Activated T-helper 2 cell treated with anti-CD3 and anti-CD28 coated beads, Interferon-gamma antibody, Interleukin-2, Interleukin-4, amounts not matched to agents 10 μg/mL and 5 μg/mL and 100 μg/mL, durations not matched to agents 14 hours and 24 hours and 36 hours (primary cell): ENCODE results near the gene NIM1K. TPM values are rescaled to one million over a fixed set of nuclear protein-coding genes. Genes with fewer than 3 reads are reported as not detected.
A peak's percentile ranks its signal among the peaks of the same experiment; 100 is the strongest.

ENCODE experiments used
- DNase-seq: peaks from one replicate; pipeline ENCODE4 v3.0.0; 2021; ENCODE audit warnings: low spot score
- H3K27ac Mint-ChIP-seq: one replicate; pipeline ENCODE4 v1.8.0; 2021; ENCODE audit warnings: mixed read lengths
- H3K27me3 Mint-ChIP-seq: one replicate; pipeline ENCODE4 v1.8.0; 2021; ENCODE audit warnings: low read depth, mixed read lengths
- H3K36me3 Mint-ChIP-seq: one replicate; pipeline ENCODE4 v1.8.0; 2021; ENCODE audit warnings: low read depth, mixed read lengths
- H3K4me1 Mint-ChIP-seq: one replicate; pipeline ENCODE4 v1.8.0; 2021; ENCODE audit warnings: low read depth, mixed read lengths
- H3K4me3 Mint-ChIP-seq: one replicate; pipeline ENCODE4 v1.8.0; 2021; ENCODE audit warnings: low read depth, mild to moderate bottlenecking, moderate library complexity, mixed read lengths
- H3K9me3 Mint-ChIP-seq: one replicate; pipeline ENCODE4 v1.8.0; 2021; ENCODE audit warnings: mixed read lengths
- intact Hi-C: fragments of 100-400 bp; cut with micrococcal nuclease; formaldehyde crosslinking; loops from one replicate; pipeline ENCODE4 v1.15.1; 2023
- total RNA-seq: library from RNA; stranded (reverse); gene quantifications from 2 replicates; pipeline ENCODE4 v1.2.3, GENCODE V29; 2022

Gene NIM1K
- total RNA-seq, 1 donor from 2014 or later, result 1.1 TPM

DNA sequence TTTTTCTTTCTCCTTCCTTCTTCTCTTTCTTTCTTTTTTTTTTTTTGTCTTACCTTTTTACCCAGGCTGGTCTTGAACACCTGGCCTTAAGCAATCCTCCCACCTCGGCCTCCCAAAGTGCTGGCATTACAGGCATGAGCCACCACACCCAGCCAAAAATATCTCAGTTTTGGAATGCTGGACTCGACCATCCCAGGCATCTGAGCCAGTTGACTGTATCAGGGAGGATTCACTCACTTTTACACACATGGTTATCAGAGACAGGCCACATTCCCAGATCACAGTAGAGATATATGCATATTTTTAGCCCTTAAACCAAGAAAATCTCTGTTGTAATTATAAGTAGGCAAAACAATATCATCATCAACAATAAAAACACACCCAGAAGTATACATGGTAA lies 21.9 kb downstream of the NIM1K start:
- intact Hi-C loops, result no loop called here
- Mint-ChIP-seq H3K36me3 (no peaks in the 10 kb centered on the region), H3K4me1 (no peaks in the 10 kb centered on the region), H3K27ac (no peak overlapping the region), H3K27me3 (peaks cover 24% of the 10 kb centered on the region), H3K4me3 (no peak overlapping the region), H3K9me3 (peaks cover 8% of the 10 kb centered on the region)
- no peak for DNase-seq

- H3K27me3 Mint-ChIP-seq, result peaks cover 21% of the 10 kb centered on the region
- H3K4me3 Mint-ChIP-seq, result no peak overlapping the region
- no peaks in the 10 kb centered on the region for H3K4me1 Mint-ChIP-seq
- H3K27ac Mint-ChIP-seq, result no peak overlapping the region
- H3K36me3 Mint-ChIP-seq, result no peaks in the 10 kb centered on the region
- DNase-seq, result no peak
- intact Hi-C loops, result no loop called here
- peaks cover 8% of the 10 kb centered on the region for H3K9me3 Mint-ChIP-seq
These were observed 23.1 kb downstream of the NIM1K start for GRCh38 chr5:43215073-43215631.

DNA sequence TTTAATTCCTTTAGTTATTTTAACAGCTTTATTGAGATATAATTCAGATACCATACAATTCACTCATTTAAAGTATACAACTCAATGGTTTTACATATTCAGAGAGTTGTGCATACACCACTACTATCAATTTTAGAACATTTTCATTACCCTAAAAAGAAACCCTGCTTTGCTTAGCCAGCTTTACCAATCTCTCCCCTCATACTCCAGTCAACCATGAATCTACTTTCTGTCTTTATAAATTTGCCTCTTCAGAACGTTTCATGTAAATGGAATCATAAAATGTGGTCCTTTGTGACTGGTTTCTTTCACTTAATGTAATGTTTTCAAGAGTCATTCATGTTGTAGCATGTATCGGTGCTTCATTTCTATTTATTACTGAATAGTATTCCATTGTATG lies 24.9 kb downstream of the NIM1K start:
- peaks cover 10% of the 10 kb centered on the region for H3K27me3 Mint-ChIP-seq
- intact Hi-C loops, result no loop called here
- no peaks in the 10 kb centered on the region for H3K4me1 Mint-ChIP-seq
- no peak overlapping the region for H3K4me3 Mint-ChIP-seq
- peaks cover 8% of the 10 kb centered on the region for H3K9me3 Mint-ChIP-seq
- no peak overlapping the region for H3K27ac Mint-ChIP-seq
- no peaks in the 10 kb centered on the region for H3K36me3 Mint-ChIP-seq
- no peak for DNase-seq

GRCh38 chr5:43219120-43219519 lies 27.1 kb downstream of the NIM1K start:
- no peak overlapping the region for H3K4me3 Mint-ChIP-seq
- peaks cover 8% of the 10 kb centered on the region for H3K9me3 Mint-ChIP-seq
- no peak for DNase-seq
- peaks cover 6% of the 10 kb centered on the region for H3K27me3 Mint-ChIP-seq
- no peaks in the 10 kb centered on the region for H3K4me1 Mint-ChIP-seq
- no peak overlapping the region for H3K27ac Mint-ChIP-seq
- no peaks in the 10 kb centered on the region for H3K36me3 Mint-ChIP-seq
- intact Hi-C loops, result no loop called here

- Mint-ChIP-seq H3K4me1 (no peaks in the 10 kb centered on the region), H3K27ac (no peak overlapping the region), H3K27me3 (peaks cover 3% of the 10 kb centered on the region), H3K9me3 (peaks cover 8% of the 10 kb centered on the region), H3K36me3 (no peaks in the 10 kb centered on the region), H3K4me3 (no peak overlapping the region)
- no peak for DNase-seq
- intact Hi-C loops, result no loop called here
These were observed 29.5 kb downstream of the NIM1K start for GRCh38 chr5:43221502-43221901.

DNA sequence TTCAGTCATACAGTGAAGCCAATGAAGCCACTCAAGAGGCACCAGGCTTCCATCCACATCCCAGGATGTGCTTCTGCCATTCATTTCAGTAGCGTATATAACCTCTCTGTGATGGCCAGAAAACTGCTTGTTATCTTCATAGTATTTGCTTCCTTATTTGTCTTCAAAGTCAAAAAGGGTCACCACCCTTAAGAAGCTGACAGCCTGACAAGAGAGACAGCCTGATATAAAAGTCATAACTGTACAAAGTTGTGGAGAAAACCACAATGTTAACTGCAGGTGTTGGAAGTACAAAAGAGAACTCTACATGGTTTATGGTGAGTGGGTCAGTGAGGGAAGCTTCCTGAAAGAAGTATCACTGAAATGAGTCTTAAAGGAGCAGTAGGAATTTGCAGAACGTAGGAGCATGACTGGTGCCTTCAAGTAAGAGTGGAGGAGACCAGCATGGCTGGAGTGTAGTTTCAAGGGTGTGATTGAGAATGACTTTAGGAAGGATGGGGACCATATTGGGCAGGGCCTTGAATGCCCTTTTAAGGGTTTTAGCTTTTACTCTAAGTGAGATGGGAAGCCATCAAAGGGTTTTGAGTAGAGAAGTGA lies 33.7 kb downstream of the NIM1K start:
- Mint-ChIP-seq H3K27ac (no peak overlapping the region), H3K9me3 (no peaks in the 10 kb centered on the region), H3K36me3 (no peaks in the 10 kb centered on the region), H3K4me3 (no peak overlapping the region), H3K27me3 (no peaks in the 10 kb centered on the region), H3K4me1 (no peaks in the 10 kb centered on the region)
- intact Hi-C loops, result no loop called here
- no peak for DNase-seq

- intact Hi-C loops, result no loop called here
- DNase-seq, result no peak
- Mint-ChIP-seq H3K9me3 (no peaks in the 10 kb centered on the region), H3K27ac (no peak overlapping the region), H3K36me3 (no peaks in the 10 kb centered on the region), H3K4me3 (no peak overlapping the region), H3K4me1 (peaks cover 5% of the 10 kb centered on the region), H3K27me3 (no peaks in the 10 kb centered on the region)
These were observed 35.6 kb downstream of the NIM1K start for GRCh38 chr5:43227655-43228054.

- no peak for DNase-seq
- Mint-ChIP-seq H3K36me3 (no peaks in the 10 kb centered on the region), H3K4me3 (no peak overlapping the region), H3K4me1 (peaks cover 22% of the 10 kb centered on the region), H3K27me3 (no peaks in the 10 kb centered on the region), H3K9me3 (no peaks in the 10 kb centered on the region), H3K27ac (no peak overlapping the region)
- intact Hi-C loops, result loop anchor here (5.0 kb wide), 2 partner anchors 123 to 157 kb away; no protein-coding TSS in a partner anchor
These were observed 38.7 kb downstream of the NIM1K start for GRCh38 chr5:43230707-43231106.

DNA sequence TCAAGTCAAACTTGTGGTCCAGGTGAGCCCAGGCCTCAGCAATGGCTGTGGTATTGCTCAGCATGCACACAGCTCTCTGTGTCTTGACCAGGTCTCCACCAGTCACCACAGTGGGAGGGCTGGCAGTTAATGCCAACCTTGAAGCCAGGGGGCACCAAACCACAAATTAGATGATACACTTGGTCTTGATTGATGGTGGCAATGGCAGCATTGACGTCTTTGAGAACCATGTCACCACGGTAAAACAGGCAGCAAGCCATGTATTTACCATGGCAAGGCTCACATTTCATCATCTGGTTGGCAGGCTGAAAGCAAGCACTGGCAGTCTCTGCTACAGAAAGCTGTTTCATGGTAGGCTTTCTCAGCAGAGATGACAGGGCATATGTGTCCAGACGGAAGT lies 40.0 kb downstream of the NIM1K start:
- no peak overlapping the region for H3K4me3 Mint-ChIP-seq
- no peaks in the 10 kb centered on the region for H3K27me3 Mint-ChIP-seq
- intact Hi-C loops, result loop anchor here (5.0 kb wide), 2 partner anchors 125 to 155 kb away; no protein-coding TSS in a partner anchor
- peaks cover 27% of the 10 kb centered on the region for H3K4me1 Mint-ChIP-seq
- H3K9me3 Mint-ChIP-seq, result no peaks in the 10 kb centered on the region
- no peak for DNase-seq
- no peak overlapping the region for H3K27ac Mint-ChIP-seq
- no peaks in the 10 kb centered on the region for H3K36me3 Mint-ChIP-seq

GRCh38 chr5:43232943-43233833 lies 41.2 kb downstream of the NIM1K start:
- H3K4me1 Mint-ChIP-seq, result peaks cover 27% of the 10 kb centered on the region
- no peak for DNase-seq
- peak overlapping the region; percentile 3 for H3K27ac Mint-ChIP-seq
- no peaks in the 10 kb centered on the region for H3K27me3 Mint-ChIP-seq
- intact Hi-C loops, result loop anchor here (5.0 kb wide), 2 partner anchors 126 to 154 kb away; no protein-coding TSS in a partner anchor
- H3K4me3 Mint-ChIP-seq, result no peak overlapping the region
- H3K36me3 Mint-ChIP-seq, result no peaks in the 10 kb centered on the region
- no peaks in the 10 kb centered on the region for H3K9me3 Mint-ChIP-seq

DNA sequence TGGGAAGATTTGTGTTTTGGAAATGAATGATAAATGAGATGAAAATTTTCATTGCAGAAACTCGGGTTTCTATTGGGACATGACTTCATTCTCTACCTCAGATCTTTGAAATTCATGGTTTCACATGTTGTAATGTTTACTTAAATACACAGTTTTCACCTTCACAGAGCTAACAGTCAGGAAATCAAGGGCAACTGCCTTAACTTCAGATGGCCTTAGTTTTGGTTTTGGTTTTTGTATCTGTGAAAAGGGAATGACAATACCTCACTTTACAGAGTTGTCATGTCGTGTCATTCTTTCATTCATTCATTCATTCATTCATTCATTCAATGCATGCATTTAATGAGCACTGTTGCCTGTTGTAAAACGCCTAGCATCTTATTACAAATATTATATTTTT lies 41.9 kb downstream of the NIM1K start:
- Mint-ChIP-seq H3K27me3 (no peaks in the 10 kb centered on the region), H3K4me1 (peaks cover 31% of the 10 kb centered on the region), H3K4me3 (no peak overlapping the region), H3K9me3 (no peaks in the 10 kb centered on the region), H3K36me3 (no peaks in the 10 kb centered on the region), H3K27ac (peak overlapping the region; percentile 3)
- DNase-seq, result no peak
- intact Hi-C loops, result loop anchor here (5.0 kb wide), 2 partner anchors 127 to 153 kb away; no protein-coding TSS in a partner anchor

- Mint-ChIP-seq H3K4me3 (no peak overlapping the region), H3K27me3 (peaks cover 2% of the 10 kb centered on the region), H3K9me3 (no peaks in the 10 kb centered on the region), H3K4me1 (peaks cover 33% of the 10 kb centered on the region), H3K27ac (no peak overlapping the region), H3K36me3 (no peaks in the 10 kb centered on the region)
- DNase-seq, result no peak
- intact Hi-C loops, result no loop called here
These were observed 44.8 kb downstream of the NIM1K start for GRCh38 chr5:43236653-43237355.
